AG04449 (cell line): Measurements from ENCODE around the gene NUPR1.
"Not testable (repeated sequence)": the region's sequence is repeated elsewhere in the genome, so short reads cannot be mapped to it uniquely, and the experiment has no call there.

Experiments
- CTCF ChIA-PET: fragments of 350-600 bp; formaldehyde crosslinking; extraction: SDS; loops from one replicate; lab custom pipeline; 2021; ENCODE audit warnings: antibody characterized with exemption; lab: Yijun Ruan, JAX
- POLR2A ChIA-PET: fragments of 400-600, 350-600 bp; formaldehyde crosslinking; extraction: SDS; loops from one replicate; lab custom pipeline; 2020; ENCODE audit warnings: antibody characterized with exemption, inconsistent platforms; lab: Yijun Ruan, JAX
- DNase-seq: peaks from one replicate; pipeline ENCODE4 v3.0.0-alpha.2; 2010; ENCODE audit warnings: low read depth, low spot score
- H3K4me3 ChIP-seq: 2 replicates; pipeline ENCODE4 v1.5.1; 2011; ENCODE audit warnings: low read depth, mild to moderate bottlenecking, control low read depth, low read length
- TF ChIP-seq, protein P1 (sequence below): IDR thresholded peaks from one replicate; pipeline ENCODE4 v1.5.1; 2011; ENCODE audit warnings: mild to moderate bottlenecking, moderate library complexity, low read length, control low read depth, inconsistent platforms; ENCODE audit not compliant: insufficient read depth; ENCODE audit errors: missing control alignments

The NUPR1 gene

DNA sequence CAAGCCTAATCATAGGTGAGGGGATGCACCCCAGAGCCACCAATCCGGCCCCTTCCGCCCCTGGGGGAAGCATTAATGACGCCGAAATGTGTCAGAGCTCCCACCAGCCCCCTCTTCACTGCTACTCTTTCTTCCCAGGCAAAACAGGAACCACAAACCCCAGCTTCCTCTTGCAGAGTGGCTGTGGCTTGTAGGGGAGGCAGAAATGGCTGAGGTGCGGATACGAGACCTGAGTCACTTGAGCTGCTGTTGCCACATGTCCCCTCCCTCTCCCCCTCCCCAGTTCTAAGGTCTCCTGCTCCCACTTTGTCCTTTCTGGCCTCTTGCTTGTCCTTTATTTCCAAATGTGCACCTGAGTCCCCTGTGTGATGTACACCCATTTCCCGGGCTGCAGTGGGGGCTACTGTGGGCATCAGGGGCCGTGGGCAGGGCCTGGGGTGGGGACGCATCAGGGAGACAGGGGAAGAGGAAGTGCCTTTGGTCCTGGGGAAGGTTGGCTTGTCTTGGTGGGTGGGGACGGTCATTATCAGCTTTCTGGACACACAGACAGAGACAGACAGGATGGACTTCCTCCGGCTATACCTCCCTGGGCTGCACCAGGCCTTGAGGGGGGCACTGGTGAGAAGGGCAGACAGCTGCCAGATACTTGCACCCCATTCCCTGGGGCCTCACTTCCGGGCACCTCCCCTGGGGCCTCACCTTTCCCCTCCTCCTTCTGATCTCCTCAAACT lies 44.5 kb downstream of the NUPR1 start, which contains the start of gene APOBR:
Gene APOBR (plus strand): TSS at position 523 of the 731 bp plus-strand sequence. CDS start 39 bp downstream, at position 562.
- DNase-seq, result no peak
- ChIA-PET CTCF (no interaction called here), POLR2A (no interaction called here)
- TF ChIP-seq, protein P1, sequence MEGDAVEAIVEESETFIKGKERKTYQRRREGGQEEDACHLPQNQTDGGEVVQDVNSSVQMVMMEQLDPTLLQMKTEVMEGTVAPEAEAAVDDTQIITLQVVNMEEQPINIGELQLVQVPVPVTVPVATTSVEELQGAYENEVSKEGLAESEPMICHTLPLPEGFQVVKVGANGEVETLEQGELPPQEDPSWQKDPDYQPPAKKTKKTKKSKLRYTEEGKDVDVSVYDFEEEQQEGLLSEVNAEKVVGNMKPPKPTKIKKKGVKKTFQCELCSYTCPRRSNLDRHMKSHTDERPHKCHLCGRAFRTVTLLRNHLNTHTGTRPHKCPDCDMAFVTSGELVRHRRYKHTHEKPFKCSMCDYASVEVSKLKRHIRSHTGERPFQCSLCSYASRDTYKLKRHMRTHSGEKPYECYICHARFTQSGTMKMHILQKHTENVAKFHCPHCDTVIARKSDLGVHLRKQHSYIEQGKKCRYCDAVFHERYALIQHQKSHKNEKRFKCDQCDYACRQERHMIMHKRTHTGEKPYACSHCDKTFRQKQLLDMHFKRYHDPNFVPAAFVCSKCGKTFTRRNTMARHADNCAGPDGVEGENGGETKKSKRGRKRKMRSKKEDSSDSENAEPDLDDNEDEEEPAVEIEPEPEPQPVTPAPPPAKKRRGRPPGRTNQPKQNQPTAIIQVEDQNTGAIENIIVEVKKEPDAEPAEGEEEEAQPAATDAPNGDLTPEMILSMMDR, result no peak
- H3K4me3 ChIP-seq, result no peak within 1 kb of the TSS

DNA sequence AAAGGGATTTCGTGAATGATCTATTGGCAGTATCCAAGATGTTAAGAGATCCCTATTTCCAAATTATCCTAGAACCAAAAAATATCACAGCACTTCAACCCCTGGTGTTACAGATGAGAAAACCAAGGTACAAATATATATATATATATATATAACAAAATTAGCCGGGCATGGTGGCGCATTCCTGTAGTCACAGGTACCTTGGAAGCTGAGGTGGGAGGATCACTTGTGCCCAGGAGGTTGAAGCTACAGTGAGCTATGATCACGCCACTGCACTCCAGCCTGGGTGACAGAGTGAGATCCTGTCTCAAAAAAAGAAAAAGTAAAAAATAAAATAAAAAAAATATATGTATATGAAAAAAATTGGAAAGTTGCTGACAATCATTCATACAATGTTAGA lies 46.3 kb downstream of the NUPR1 start:
- no peak for DNase-seq
- TF ChIP-seq, protein P1, result no peak
- CTCF ChIA-PET, result interaction anchor here (0.7 kb wide), 1 partner anchor 64 kb away, joined by 3 read pairs; no protein-coding TSS in a partner anchor
- peak overlapping the region; percentile 93 for H3K4me3 ChIP-seq
- POLR2A ChIA-PET, result interaction anchor here (0.7 kb wide), 1 partner anchor 9 kb away, joined by 5 read pairs; no protein-coding TSS in a partner anchor

DNA sequence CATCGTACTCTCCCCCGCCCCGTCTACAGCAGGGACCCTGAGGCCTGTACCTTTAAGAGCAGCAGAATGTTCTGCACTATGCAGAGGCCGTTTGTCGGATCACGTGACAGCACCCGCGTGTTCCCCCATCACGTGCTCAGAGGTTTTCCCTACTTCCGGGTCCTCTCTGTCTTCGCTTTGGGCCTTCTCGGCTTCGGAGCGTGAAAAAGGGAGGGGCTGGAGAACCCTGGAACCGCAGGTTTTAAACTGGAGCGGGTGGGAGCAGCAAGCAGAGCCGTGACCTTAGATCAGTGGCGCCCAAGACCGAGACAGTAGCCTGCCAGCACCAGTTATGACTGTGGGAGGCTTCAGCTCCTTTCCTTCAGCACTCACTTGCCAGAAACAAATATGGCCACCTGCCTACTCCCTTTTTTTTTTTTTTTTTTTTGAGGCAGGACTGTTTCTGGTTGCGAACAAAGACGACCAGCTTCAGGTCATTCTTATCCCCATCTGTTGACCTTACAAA lies 46.8 kb downstream of the NUPR1 start, which contains the start of gene CLN3:
Gene CLN3 (minus strand): TSS at position 105 of the 505 bp plus-strand sequence. CDS start 315 bp downstream, outside the sequence.
- DNase-seq, result peak; percentile 59
- ChIA-PET POLR2A (interaction anchor here (0.6 to 0.7 kb wide), 3 partner anchors 9 to 113 kb away, joined by 3 to 5 read pairs (median 3); no protein-coding TSS in a partner anchor), CTCF (interaction anchor here (0.7 to 2.1 kb wide), 3 partner anchors 10 to 64 kb away, joined by 3 to 6 read pairs (median 4); partner anchors contain the start of gene SGF29)
- TF ChIP-seq, protein P1, result no peak
- H3K4me3 ChIP-seq, result peak within 1 kb of the TSS; percentile 93

DNA sequence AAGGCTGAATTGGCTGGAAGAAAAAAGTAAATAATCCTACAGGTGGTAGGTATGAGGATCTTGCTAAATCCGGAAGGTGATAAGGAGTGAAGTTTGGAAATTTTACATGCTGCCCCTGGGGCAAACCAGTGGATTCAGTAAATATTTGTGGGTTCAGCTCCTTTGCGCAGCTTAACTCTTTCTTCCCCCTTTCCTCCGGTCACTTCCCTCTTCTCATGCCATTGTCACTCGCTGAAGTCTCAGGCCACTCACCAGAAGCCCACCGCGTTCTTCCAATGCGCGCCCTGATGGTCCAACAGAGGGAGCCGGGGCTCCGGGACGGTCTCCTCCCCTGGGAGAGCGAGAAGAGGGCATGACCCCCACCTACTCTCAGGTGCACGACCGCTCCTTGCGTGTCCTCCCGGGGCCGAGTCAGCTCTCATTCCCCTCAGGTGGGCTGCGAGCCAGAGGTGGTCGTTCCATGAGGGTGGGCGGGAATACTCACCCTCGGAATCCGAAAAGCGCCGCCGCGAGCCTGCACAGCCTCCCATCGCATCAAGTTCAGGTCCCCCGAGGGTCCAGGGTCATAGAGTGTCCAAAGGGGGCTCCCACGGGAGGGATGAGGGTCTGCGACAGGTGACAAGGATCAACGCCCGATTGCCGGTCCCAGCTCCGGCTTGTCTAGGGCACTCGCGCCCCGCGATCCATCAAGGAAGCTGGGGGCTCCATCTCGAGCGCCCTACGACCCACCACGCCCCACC lies 47.4 kb downstream of the NUPR1 start:
- ChIA-PET POLR2A (interaction anchor here (0.6 to 0.7 kb wide), 2 partner anchors 23 to 113 kb away, joined by 3 read pairs; no protein-coding TSS in a partner anchor), CTCF (interaction anchor here (0.7 to 2.1 kb wide), 4 partner anchors 9 to 65 kb away, joined by 3 to 6 read pairs (median 4); partner anchors contain the start of gene SGF29)
- peak overlapping the region; percentile 93 for H3K4me3 ChIP-seq
- DNase-seq, result no peak
- TF ChIP-seq, protein P1, result peak; percentile 40

DNA sequence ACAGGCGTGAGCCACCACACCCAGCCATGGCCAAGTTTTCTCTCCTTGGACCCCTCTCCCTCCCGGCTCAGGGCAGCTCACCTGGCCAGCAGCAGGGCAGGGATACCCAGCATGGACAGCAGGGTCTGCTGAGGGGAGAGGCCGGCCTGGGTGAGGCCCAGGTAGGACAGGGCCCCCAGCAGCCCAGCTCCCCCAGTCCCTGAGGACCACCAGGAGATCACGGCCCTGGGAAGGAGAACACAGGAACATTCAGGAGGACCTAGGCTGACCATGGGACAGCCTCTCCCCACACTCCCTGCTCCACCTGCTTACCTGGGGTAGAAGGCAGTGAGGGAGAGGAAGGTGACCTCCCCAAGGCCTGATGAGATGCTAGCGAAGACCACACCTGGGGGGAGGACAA lies 52.5 kb downstream of the NUPR1 start:
- CTCF ChIA-PET, result interaction anchor here (1.3 kb wide), 1 partner anchor 459 kb away, joined by 3 read pairs; no protein-coding TSS in a partner anchor
- no peak overlapping the region for H3K4me3 ChIP-seq
- TF ChIP-seq, protein P1, result no peak
- DNase-seq, result no peak
- POLR2A ChIA-PET, result no interaction called here

DNA sequence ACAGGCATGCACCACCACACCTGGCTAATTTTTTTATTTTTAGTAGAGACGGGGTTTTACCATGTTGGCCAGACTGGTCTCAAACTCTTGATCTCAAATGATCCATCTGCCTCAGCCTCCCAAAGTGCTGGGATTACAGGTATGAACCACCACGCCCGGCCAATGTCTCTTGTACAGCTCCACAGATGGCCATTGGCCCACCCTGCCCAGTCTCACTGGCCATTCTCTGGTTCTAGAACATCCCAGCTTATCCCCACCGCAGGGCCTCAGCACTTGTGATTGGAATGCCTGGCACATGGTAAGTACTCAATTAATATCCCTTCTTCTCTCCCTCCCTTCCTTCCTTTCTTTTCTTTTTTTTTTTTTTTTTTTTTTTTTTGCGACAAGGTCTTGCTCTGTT lies 55.4 kb downstream of the NUPR1 start:
- POLR2A ChIA-PET, result interaction anchor here (0.6 kb wide), 1 partner anchor 9 kb away, joined by 5 read pairs; no protein-coding TSS in a partner anchor
- CTCF ChIA-PET, H3K4me3 ChIP-seq, DNase-seq: not testable (repeated sequence)
